Pancreas (tissue), 10 donors: ENCODE data around the gene NFIC. TPM values are rescaled to one million over a fixed set of nuclear protein-coding genes. Genes with fewer than 3 reads are reported as not detected.
A peak's percentile ranks its signal among the peaks of the same experiment; 100 is the strongest.

Experiments
- ATAC-seq, 4 donors: fragments of 200-7000 bp; cut with Tn5 transposase; one replicate each; pipeline versions ENCODE4 v1.8.0 to v1.9.1; 2020; ENCODE audit warnings: mild to moderate bottlenecking in 4 of 4, moderate library complexity in 4 of 4
- DNase-seq, 6 donors: peaks; one replicate each; pipeline ENCODE4 v3.0.0-alpha.2; 2020
- FAIRE-seq: peaks from 2 replicates; lab custom pipeline; 2012; peaks lifted over from hg19 to GRCh38; lab: Jason Lieb, UNC
- H3K27ac ChIP-seq, 4 donors: fragments of 200-600 bp; sonication (generic); 1 replicate in 3 of 4; 2 replicates in 1 of 4; pipeline versions ENCODE4 v1.5.0 to v1.8.0; 2020
- H3K27me3 ChIP-seq, 4 donors: fragments of 200-600 bp; one replicate each; pipeline ENCODE4 v1.8.0; 2021
- H3K36me3 ChIP-seq, 3 donors: fragments of 200-600 bp; sonication (generic) in 1 of 3; one replicate each; pipeline versions ENCODE4 v1.5.0 to v1.8.0; 2020 to 2021
- H3K4me1 ChIP-seq, 3 donors: fragments of 200-600 bp; one replicate each; pipeline ENCODE4 v1.8.0; 2021
- H3K4me3 ChIP-seq, 4 donors: fragments of 200-600 bp; sonication (generic) in 2 of 4; one replicate each; pipeline versions ENCODE4 v1.5.0 to v1.8.0; 2020 to 2021
- H3K9me3 ChIP-seq, 4 donors: fragments of 200-600 bp; one replicate each; pipeline ENCODE4 v1.8.0; 2021
- CTCF ChIP-seq, 4 donors: fragments of 200-600 bp; sonication (generic) in 3 of 4; IDR thresholded peaks; one replicate each; pipeline versions ENCODE4 v1.5.0 to v1.8.0; 2021; ENCODE audit warnings: antibody characterized with exemption in 4 of 4
- WGBS, 2 donors: extraction: QIAGEN DNeasy Blood & Tissue Kit; methylation state at CpG; one replicate each; pipeline ENCODE4 v1.1.7; 2013; 5-methylcytosine and 5-hydroxymethylcytosine counted together
- intact Hi-C, 3 donors: fragments of 100-400 bp; cut with DNase I; formaldehyde crosslinking; loops; one replicate each; pipeline versions ENCODE4 v1.11.1 to v1.14.2; 2022
- polyA plus RNA-seq, 2 donors: library from polyadenylated mRNA; stranded (reverse); fragments of 200-250 nt; gene quantifications; one replicate each; pipeline ENCODE4 v1.2.3, GENCODE V29; 2013
- total RNA-seq, 6 donors: library from RNA; stranded (reverse); fragmentation: NEBNext Ultra II Directional in 4 of 6; extraction: Animal tissue kit (Norgen Biotek cat#: 25700) in 4 of 6; gene quantifications; one replicate each; pipeline versions ENCODE4 v1.2.1 to v1.2.4, GENCODE V29; 2021 to 2023
- donor health status: healthy with polysubstance abuse.
- donor health status: DM: no; HTN: no; CAD: no; lungs with moderate emphysema.
- donor health status: DM: no; HTN: no; CAD: no.
- donor health status: control.
- donor health status: control.
- donor health status: Bipolar disorder and iron deficiency.
- donor health status: DM: yes; HTN: yes; CAD: no.
- donor health status: DM: no; HTN: no; CAD: no.
- donor health status: DM: no; HTN: no; CAD: no.
- donor health status: DM: yes; HTN: yes; CAD: no.

NFIC gene
- total and polyA plus RNA-seq, 8 donors = 21.3 to 203 (median 115) TPM

- H3K4me3 ChIP-seq = no peak overlapping the region
- H3K27ac ChIP-seq = peak overlapping the region in 2 of 4 donors; percentile 98 to 100
- ATAC-seq (no peak), FAIRE-seq (no peak), DNase-seq (no peak)
- 81 to 83% methylated on average over 15 of the region's 15 CpGs for WGBS, 2 donors
- TF ChIP-seq CTCF (IDR thresholded peaks at IDR 0.05) = no peak
- intact Hi-C loops = loop anchor here in 1 of 3 donors (10.0 kb wide), 1 partner anchor 62 kb away; no protein-coding TSS in a partner anchor
- peaks cover 25 to 38% (median 34%) of the 10 kb centered on the region in 3 donors for H3K4me1 ChIP-seq
- H3K27me3 ChIP-seq = no peaks in the 10 kb centered on the region
- peaks cover 0 to 3% (median 0%) of the 10 kb centered on the region in 3 donors for H3K36me3 ChIP-seq
- H3K9me3 ChIP-seq = no peaks in the 10 kb centered on the region
These were observed 40.3 kb downstream of the NFIC start for GRCh38 chr19:3406571-3407111.

- ATAC-seq (peak in 1 of 4 donors; percentile 0), DNase-seq (no peak), FAIRE-seq (no peak)
- TF ChIP-seq CTCF (IDR thresholded peaks at IDR 0.05) = no peak
- peaks cover 25 to 38% (median 33%) of the 10 kb centered on the region in 3 donors for H3K4me1 ChIP-seq
- 23 to 24% methylated on average over 27 of the region's 27 CpGs for WGBS, 2 donors
- H3K4me3 ChIP-seq = no peak overlapping the region
- no peaks in the 10 kb centered on the region for H3K27me3 ChIP-seq
- peak overlapping the region; percentile 54 to 79 (median 75) for H3K27ac ChIP-seq
- no peaks in the 10 kb centered on the region for H3K9me3 ChIP-seq
- H3K36me3 ChIP-seq = peaks cover 0 to 3% (median 0%) of the 10 kb centered on the region in 3 donors
- intact Hi-C loops = loop anchor here in 1 of 3 donors (10.0 kb wide), 1 partner anchor 63 kb away; no protein-coding TSS in a partner anchor
These were observed 41.5 kb downstream of the NFIC start for GRCh38 chr19:3407556-3408516.

- ATAC-seq (no peak), FAIRE-seq (no peak), DNase-seq (no peak)
- H3K36me3 ChIP-seq = peaks cover 0 to 3% (median 0%) of the 10 kb centered on the region in 3 donors
- H3K4me3 ChIP-seq = no peak overlapping the region
- no peaks in the 10 kb centered on the region for H3K27me3 ChIP-seq
- intact Hi-C loops = loop anchor here in 1 of 3 donors (10.0 kb wide), 1 partner anchor 64 kb away; no protein-coding TSS in a partner anchor
- no peaks in the 10 kb centered on the region for H3K9me3 ChIP-seq
- 77 to 82% methylated on average over 11 of the region's 11 CpGs for WGBS, 2 donors
- H3K27ac ChIP-seq = peak overlapping the region in 3 of 4 donors; percentile 71 to 79 (median 79)
- no peak for TF ChIP-seq CTCF (IDR thresholded peaks at IDR 0.05)
- H3K4me1 ChIP-seq = peaks cover 18 to 31% (median 24%) of the 10 kb centered on the region in 3 donors
These were observed 42.6 kb downstream of the NFIC start for GRCh38 chr19:3408996-3409345.

- H3K9me3 ChIP-seq = no peaks in the 10 kb centered on the region
- no peak for TF ChIP-seq CTCF (IDR thresholded peaks at IDR 0.05)
- peak overlapping the region in 2 of 4 donors; percentile 79 for H3K27ac ChIP-seq
- H3K27me3 ChIP-seq = no peaks in the 10 kb centered on the region
- intact Hi-C loops = loop anchor here in 1 of 3 donors (10.0 kb wide), 1 partner anchor 65 kb away; no protein-coding TSS in a partner anchor
- DNase-seq (peak in 4 of 6 donors; percentile 58 to 82 (median 74)), FAIRE-seq (no peak), ATAC-seq (peak in 1 of 4 donors; percentile 8)
- peaks cover 0 to 3% (median 0%) of the 10 kb centered on the region in 3 donors for H3K36me3 ChIP-seq
- WGBS, 2 donors = 51 to 57% methylated on average over 28 to 30 of the region's 30 CpGs
- no peak overlapping the region for H3K4me3 ChIP-seq
- H3K4me1 ChIP-seq = peaks cover 18 to 31% (median 24%) of the 10 kb centered on the region in 3 donors
These were observed 43.1 kb downstream of the NFIC start for GRCh38 chr19:3409346-3410064.
